GM19452 (cell line): ENCODE measurements around the gene TPD52L1.

Experiments
- ATAC-seq: cut with Tn5 transposase; IDR thresholded peaks from one replicate; pipeline ENCODE4 v1.9.1; 2021; ENCODE audit not compliant: unreplicated experiment

TPD52L1 gene

DNA sequence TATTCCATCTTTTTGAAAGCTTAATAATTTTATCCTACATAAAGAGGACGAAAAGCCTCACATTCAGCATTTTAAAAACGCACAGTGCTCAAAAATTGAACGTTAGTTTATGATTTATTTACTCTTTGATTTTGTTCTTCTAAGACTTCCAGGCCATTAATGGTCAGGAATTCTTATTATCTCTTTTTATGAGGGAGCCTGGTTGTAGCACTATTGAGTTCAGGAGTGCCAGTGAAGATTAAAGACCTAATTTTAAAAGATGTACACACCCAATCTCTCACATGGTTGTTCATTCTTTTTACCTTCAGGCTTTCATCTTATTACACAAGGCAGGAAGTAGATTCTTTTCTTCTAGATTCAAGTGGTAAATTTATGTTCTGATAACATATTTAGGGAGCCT is 79.6 kb downstream of the TPD52L1 start:
- ATAC-seq = no peak

DNA sequence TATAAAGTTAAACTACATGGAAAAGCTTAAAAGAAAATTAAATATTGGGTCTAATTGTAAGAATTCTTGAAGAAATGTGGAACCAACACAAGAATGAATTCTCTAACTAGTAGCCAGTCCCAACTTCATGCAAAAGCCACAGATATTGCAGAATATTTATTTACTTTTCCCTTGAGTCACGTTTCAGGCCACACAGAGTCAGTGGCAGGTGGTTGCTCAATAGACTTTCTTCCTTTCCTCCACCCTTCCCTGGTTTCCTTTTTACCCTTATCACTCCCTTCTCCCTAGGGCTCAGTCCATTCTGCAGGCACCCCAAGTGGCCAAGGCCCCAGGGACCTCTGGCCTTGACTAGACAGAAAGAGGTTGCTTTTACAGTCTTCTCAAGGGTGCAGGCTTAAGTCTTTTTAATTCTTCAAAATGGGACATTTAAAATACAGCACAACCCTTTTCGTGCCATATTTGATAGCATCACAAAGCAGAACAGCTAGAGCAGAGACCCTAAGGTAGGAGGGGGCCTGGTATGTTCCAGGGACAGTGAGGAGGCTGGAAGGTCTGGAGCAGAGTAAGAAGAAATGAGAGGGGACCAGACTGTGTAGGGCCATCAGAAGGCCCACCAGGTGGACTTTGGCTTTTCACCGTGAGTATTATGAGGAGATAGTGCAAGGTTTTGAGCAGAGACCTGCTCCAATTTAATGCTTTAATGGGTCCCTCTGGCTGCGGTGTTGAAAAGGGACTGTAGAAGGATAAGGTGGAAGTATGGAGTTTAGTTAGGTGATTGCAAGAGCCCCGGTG is 83.2 kb downstream of the TPD52L1 start:
- ATAC-seq = no peak

DNA sequence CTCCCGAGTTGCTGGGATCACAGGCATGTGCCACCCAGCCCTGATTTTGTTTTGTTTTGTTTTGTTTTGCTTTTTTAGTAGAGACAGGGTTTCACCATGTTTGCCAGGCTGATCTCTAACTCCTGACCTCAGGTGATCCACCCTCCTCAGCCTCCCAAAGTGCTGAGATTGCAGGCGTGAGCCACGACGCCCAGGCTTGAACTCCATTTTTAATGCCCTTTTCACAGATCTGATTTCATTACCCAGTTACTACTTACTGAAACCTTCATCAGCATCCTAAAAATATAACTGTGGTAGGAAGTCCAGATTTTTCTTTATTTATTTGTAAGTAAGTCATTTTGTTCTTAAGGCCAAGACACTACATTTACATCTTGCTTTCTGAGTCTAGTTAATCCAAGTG is 84.2 kb downstream of the TPD52L1 start:
- no peak for ATAC-seq

DNA sequence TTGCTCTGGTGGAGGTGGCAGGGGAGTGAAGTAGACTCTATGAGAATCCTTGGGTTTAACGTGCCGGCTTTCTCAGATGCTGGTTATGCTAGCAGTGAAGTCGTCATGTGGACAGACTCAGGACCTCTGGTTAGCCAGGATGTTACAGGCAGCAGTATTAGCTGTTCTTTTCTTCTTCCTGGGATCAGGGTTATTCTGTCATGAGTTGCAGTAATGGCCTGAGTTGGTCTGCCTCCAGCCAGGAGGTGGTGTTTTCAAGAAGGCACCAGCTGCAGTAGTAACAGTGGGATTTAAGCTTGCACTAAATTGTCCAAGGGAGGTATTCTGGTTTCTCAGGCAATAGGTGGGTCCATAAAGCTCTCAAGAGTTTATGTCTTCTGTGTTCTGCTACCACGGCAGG is 91.5 kb downstream of the TPD52L1 start:
- ATAC-seq = no peak

DNA sequence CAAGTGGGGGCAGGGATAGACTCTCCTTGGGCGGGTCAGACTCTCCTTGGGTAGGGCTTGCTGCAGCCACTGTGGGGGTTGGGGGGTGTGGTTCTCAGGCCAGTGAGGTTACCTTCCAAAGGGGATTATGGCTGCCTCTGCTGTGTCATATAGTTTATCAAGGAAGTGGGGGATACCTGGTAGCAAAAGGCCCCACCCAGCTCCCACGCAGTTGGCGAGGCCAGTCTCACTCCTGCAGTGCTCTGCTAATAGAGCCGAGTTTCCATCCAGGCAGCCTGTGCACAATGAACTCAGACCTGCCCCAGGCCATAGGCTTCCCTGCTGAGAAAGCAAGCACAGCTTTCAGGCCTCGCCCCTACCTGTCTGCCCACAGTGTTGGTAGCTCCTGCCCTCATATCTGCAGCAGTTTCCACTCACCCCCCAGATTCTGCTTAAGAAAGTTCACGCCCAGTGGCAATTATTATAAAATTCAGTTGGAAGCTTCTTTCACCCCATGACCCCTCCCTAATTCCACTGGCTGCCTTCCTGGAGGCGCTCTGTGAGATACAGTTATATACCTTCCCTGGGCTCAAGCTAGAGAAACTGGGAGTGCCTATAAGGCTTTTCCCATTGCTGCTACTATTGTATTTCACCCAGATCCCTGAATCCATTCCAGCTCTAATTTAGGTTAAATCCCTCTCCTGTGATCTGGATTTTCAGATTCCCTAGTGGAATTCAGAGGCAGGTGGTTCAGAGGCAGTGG is 92.1 kb downstream of the TPD52L1 start:
- no peak for ATAC-seq

DNA sequence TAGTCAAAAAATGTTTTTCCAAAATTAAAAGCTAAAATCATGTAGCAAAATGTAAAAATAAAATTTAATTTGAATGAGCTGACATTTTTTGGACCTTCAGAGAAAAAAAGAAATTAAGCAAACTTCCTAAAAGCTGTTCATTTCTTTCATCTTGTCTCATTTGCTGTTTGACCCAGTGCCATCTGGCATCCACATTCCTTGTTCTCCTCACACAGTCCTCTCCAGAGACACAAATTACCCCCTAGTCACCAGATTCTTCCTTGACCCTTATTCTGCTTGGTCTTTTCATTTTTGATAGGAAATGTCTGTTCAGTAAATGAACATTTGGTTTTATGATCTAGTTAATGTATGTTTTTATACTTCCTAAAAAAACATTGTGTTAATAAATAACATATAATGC is 93.0 kb downstream of the TPD52L1 start:
- ATAC-seq = no peak

GRCh38 chr6:125248136-125248535 is 94.6 kb downstream of the TPD52L1 start:
- no peak for ATAC-seq

DNA sequence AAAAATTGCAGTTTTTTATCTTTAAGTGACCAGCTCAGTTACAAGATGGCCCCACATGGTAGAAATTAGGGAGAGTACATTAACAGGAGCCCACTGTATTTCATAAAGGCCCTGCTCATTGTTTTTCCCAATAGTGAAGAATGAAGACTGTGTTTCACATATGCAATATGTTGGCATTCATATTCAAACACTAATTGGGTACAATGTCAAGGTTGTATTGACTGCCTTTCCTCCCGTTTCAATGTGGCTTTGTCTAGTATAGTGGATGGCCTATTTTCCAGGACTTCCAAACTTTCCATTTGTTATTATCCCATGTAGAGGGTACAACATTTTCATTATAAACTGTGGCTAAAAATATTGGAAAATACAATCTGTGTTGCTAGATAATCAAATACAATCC is 96.9 kb downstream of the TPD52L1 start:
- ATAC-seq = no peak

DNA sequence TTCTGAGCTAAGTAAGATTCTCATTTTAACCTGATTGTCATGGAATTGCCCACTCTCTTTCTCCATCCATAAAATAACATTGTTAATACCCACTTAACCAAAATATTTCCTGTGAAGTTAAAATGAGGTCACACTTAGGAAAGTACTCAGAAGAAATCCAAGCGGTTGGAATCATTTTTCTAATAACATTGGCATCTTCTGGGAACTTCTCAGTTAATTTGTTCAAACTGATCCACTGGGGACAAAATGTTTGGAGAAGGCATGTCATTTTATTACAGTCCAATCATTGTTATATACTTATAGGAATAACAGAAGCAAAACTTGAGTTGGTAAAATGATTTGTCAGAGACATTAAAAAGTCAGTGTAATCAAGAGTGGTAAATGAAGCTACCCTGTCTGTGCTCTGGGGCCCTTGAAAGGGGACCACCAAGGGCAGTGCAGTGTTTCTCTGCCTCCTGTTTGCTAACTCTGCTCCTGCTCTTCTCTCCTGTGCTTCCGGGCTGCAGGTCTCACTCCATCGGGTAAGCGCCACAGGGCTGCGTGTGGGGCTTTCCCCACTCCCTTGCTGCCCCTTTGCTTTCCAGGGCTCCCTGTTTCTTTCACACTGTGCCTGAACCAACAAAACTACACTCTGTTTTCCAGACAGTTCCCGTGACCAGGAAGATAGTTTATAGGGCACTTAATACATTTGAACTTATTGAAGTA is 98.1 kb downstream of the TPD52L1 start:
- no peak for ATAC-seq

DNA sequence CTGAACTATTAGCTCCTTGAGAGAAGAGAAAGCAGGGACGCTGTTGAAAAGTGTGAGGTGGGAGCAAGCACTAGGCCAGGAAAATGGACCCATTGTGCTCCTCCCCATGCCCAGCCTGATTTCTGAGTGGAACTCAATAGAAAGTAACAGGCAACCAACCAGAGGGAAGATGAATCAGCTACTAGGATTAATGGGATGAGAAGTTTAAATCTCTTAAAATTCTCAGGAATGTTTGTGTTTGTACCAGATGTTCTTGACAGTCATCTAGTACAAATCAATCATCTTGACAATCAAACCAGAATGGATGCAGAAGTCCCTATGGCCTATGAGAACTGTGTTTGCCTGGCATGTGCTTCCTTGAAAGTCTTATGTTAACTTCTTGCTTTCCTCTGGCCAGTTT is 99.3 kb downstream of the TPD52L1 start:
- ATAC-seq = no peak

GRCh38 chr6:125253881-125254280 is 100.3 kb downstream of the TPD52L1 start:
- no peak for ATAC-seq

DNA sequence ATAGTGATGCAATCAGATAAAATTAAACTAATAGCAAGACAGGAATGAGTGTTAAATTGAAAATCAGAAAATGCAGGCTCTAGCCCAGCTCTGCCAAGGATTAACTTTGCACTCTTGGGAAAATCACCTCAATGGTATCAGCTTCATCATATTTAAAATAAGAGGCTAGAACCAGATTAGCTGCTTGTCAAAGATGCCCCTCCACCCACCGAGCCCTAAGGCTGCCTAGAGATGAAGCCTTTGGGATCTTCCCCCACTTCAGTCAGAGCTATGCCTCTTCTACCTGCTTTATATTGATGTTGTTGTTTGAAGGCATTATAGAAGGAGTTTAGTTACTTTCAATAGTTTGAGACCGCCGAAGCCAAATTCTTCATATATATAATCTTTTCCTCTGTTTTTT is 100.7 kb downstream of the TPD52L1 start:
- ATAC-seq = no peak

- ATAC-seq = no peak
Measured at GRCh38 chr6:125255201-125255600, 101.6 kb downstream of the TPD52L1 start.

GRCh38 chr6:125257351-125257750 is 103.8 kb downstream of the TPD52L1 start:
- ATAC-seq = no peak

- no peak for ATAC-seq
Measured at GRCh38 chr6:125258651-125259353, 105.2 kb downstream of the TPD52L1 start.

DNA sequence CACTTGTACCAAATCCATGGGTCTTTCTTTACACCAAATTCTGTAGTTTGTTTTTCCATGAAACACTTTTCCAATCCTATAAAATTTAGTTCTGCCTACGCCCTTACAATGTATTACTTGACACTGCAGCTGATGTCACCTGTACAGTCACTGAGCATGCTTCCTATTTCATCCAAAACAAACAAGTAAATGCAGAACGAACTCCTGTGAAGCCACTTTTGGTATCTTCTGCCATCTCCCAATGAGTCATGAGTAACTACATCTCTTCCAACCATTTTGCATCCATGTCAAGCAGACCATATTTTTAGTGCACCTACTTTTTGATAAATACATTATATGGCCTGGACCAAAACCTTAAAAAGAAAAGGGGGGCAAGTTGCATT is 105.8 kb downstream of the TPD52L1 start:
- ATAC-seq = no peak

- ATAC-seq = no peak
Measured at GRCh38 chr6:125262016-125263013, 108.7 kb downstream of the TPD52L1 start.

DNA sequence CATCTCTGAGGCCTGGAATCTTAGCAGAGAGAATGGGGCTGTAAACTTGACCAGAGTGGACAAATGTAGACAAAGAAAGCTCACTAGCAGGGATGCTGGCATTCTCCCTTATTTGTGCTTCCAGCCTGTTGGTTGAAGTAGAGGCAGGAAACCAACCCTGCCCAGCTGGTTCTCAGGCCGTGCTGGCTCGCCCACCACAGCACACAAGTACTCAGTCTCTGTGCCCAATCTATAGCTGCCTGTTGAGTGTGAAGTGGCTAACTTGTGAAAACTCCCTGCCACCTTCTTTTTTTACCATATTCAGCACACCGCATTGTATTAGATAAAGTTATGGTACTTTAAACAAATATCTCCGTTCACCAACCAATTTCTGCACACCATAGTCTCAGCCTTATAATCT is 110.9 kb downstream of the TPD52L1 start:
- ATAC-seq = no peak

- no peak for ATAC-seq
Measured at GRCh38 chr6:125267806-125268523, 114.4 kb downstream of the TPD52L1 start.
